GM21447 (cell line): ENCODE results near the gene ELFN2.

Experiments used
- ATAC-seq: cut with Tn5 transposase; IDR thresholded peaks from one replicate; pipeline ENCODE4 v1.9.1; 2021; ENCODE audit not compliant: unreplicated experiment

ELFN2 gene

DNA sequence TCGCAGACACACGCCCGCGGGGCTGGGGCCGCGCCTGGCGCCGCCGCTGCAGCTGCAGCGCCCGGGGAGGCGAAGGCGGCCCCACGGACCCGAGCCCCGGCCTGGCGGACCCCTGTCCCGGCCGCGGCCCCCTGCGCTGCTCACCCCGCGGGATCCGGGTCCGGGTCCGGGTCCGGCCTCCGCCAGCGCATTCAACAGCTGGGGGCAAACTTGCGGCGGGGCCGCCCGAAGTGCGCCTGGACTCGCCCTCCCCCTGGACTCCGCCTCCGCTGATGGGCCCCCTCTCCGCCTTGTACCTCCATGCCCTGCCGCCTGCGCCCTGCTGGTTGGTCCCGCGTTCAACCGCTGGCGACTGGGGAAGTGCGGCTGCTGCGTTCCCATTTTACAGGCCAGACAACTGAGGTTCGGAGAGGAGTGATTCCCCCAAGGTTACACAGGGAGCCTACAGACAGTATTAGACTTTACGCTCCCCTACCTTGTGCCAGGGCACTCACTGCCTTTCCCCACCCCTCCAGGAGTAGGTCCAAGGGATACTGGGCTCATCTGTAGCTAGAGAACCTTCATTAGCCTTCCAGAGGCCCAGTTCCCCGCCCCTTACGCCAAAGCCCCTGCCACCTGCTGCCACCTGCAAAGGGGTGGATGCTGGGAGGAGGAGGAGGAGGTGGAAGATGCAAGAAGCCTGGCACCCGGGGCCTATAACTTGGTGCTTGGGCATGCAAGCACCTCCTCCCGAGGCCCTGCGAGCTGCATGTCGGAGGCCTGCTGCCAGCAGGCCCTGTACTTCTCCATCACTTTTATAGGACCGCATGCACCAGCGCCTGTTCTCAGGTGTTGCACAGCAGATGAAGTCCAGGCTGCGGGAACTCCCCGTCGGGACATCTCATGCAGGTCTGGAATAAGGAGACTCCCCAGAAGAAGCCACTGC lies 694 bp upstream of the ELFN2 start:
- no peak for ATAC-seq

DNA sequence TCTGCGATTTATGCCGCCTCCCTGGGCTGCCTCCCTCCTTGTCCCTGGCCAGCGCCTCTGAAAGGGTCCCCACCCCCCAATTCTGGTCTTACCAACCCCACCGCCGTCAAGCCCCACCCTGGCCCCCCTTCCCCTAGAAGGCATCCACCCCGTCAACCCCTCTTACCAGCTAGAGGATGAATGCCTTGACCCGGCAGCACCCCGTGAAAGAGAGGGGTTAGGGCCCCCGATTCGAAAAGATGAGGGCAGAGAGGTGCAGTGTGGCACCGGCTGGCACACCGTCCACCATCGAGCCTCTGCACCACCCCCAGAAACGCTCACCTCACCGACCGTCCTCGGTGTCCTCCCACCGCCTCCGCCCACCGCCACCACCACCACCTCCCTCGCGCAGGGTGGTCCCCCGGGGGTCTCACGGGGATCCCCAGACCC lies 559 bp downstream of the ELFN2 start:
- ATAC-seq = no peak

GRCh38 chr22:37425800-37426705 lies 1.2 kb downstream of the ELFN2 start:
- ATAC-seq = no peak

GRCh38 chr22:37425369-37425768 lies 1.9 kb downstream of the ELFN2 start:
- no peak for ATAC-seq

DNA sequence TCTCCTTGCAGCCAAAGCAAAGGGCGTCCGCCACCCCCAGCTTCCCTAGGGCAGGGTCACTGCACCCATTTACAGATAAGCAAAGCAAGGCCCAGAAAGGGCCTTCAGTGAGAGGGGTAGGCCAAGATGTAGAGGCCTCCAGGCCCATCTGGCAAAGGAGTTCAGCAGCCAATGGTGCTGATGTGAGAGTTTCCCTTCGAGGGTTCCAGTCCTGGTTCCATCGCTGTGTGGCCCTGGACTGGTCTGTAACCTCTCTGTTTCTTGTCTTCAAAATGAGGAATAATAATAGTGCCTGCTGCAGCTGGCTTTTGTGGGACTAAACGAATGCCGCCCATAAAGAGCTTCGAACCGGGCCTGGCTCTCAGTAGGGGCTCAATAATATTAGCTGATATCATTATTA lies 4.0 kb downstream of the ELFN2 start:
- no peak for ATAC-seq

DNA sequence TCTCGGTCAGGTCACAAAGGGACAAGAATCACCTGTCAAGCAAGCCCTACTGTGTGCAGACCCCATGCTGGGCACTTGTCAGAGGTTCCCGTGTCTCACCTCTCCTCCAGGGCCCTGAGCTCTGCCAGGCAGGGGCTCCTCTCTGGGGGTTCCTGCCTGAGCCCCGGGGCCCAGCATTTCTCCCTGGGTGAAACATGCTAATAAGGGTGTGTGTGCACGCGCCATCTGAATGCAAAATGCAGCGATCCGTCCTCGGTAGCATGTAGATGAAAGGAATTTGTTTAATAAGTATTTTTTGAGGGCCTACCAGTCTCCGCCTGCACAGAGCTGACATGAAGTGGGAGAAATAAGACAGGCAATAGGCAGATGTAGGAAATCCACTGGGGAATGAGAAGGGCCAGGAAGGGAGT lies 5.8 kb downstream of the ELFN2 start:
- no peak for ATAC-seq

- ATAC-seq = no peak
These were observed 6.4 kb downstream of the ELFN2 start for GRCh38 chr22:37420686-37421467.

DNA sequence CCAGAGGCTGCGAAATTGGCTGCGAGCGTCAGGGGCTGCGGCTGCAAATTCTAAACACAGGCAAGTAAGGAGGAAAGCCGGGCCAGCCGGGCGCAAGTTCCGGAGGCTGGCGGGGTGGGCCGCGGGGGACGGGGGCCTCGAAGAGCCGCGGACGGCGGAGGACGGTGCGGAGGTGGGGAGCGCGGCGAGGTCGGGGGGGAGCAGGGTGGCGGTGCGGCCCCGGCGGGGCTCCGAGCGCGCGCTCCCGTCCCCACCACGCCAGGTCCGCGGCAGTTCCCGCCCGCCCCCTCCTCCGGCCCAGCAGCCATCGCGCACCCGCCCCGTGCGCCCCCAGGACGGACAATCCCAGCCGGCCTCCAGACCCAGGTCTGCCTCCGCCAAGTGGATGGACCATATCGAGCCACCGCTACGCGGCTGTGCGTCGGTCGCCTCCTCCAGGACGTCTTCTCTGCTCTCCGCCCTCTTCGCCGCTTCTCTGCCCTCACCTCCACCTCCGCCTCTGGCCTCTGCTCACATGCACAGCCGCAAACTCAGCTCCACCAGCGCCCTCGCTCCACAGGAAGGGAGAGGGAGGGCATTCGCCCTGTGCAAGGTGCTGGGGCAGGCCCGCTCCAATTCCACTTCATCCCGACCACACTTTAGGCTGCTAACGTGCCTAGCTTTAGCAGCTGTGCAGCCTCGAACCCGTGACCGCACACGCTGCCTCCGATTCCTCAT lies 7.2 kb downstream of the ELFN2 start:
- ATAC-seq = no peak

DNA sequence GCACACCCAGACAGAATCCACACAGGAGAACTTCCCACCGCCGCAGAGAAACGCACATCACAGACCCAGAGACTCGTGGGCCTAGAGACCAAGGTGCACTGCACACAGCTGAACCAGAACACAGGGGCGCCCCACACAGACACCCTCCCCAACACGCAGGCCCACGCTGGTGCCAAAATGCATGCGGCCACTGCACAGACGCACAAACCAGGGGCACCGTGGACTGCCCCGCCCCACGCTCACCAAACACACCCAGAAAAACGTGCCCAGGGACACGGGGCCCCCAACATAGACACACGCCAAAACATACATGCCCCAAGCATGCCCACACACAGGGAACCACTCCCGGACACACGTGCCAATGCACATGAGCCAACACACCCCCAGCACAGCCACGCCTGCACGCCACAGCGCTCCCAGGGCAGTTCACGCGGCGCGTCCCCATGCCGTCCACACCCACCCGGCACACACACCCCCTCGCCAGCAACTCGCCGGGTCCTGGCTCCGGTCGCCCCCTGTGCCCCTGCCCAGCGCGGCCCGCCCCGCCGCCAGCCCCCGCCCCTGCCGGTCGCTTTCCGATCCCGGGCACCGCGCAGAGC lies 7.8 kb downstream of the ELFN2 start:
- ATAC-seq = no peak

GRCh38 chr22:37418627-37419369 lies 8.5 kb downstream of the ELFN2 start:
- no peak for ATAC-seq

DNA sequence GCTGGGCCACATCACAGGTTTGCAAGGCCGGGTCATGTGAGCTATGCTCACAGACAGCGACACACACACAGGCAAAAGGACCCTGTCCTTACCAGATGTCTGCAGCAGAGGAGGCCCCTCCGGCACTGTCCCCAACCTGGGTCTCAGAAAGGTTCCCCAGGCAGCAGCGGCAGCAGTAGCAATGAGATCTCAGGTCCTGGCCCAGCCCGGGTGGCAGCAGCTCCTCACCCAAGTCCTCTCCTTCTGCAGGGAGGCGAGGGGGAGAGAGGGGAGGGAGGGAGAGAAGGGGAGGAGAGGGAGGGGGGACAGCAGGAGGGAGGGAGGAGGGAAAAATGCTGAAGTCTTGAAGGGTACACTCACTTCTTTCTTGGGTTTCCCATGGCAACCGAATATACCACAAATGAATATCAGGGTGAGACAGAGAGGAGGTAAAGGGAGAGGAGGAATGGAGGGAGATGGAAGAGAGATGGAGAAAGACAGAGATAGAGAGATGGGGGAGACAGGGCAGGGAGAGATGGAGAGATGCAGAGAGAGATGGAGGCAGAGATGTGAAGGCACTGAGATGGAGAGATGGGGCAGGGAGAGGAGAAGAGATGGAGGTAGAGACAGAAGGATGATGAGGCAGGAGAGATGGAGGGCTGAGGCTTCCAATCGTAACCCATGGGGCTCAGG lies 9.5 kb downstream of the ELFN2 start:
- no peak for ATAC-seq

GRCh38 chr22:37417264-37417663 lies 10.0 kb downstream of the ELFN2 start:
- ATAC-seq = no peak

DNA sequence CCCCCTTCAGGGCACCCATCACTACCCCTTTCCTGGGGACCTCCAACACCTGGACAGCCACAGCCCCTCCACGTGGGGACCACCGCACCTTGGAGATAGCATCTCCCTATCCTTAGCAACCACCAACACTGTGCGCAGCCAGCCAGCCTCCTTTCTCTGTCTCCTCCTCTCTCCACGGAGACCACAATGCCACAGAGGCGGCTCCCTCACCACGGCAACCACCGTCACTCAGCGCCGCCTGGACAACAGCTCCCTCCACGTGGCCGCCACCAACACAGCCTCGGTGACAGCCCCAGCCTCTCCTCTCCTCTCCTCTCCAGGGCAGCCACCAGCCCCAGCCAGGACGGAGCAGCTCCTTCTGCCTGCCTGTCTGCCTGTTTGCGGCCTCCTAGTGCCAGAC lies 10.5 kb downstream of the ELFN2 start:
- no peak for ATAC-seq

- ATAC-seq = no peak
These were observed 10.9 kb downstream of the ELFN2 start for GRCh38 chr22:37416389-37416788.

DNA sequence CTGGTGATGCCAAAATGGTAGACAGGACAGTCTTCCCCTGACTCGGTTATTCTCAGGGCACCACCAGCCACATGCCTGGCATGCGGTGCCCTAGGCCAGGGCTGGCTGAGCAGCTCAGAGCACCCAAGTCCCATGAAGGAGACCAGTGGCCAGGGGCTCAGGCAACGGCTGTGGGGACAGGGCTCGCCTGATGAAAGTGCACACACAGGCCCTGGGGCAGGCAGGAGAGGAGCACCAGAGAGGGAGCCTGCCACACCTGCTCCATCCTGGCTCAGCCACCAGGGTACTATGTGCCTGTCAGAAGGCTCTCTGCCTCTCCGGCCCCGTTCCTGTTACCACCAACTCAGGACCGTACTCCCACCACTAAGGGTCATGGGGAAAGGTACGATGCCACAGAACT lies 12.1 kb downstream of the ELFN2 start:
- no peak for ATAC-seq

DNA sequence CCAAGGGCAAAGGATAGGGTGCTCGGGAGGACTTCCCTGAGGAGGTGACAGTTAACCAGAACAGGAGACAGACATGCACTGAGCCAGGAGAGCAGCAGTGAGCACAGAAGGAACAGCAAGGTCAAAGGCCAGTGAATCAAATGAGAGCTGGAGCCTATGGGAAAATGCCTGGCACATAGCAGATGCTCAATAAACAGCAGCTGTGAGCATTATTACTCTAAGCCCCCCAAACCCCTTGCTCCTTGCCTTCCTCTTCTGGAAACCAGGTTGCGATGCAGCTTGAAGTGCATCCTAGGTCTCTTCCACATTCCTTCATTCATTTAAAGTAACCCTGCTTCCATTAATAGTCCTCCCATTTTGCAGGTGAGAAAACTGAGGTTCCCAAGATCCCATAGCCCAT lies 13.0 kb downstream of the ELFN2 start:
- no peak for ATAC-seq

GRCh38 chr22:37413546-37413945 lies 13.7 kb downstream of the ELFN2 start:
- ATAC-seq = no peak

GRCh38 chr22:37412495-37413250 lies 14.6 kb downstream of the ELFN2 start:
- ATAC-seq = no peak
